ENCODE data around the gene SPTBN1.

SPTBN1 gene

GRCh38 chr2:54553775-54554174, 97.6 kb downstream of the SPTBN1 start:
- Mint-ChIP-seq H3K36me3 (no peaks in the 10 kb centered on the region), H3K4me1 (peaks cover 28% of the 10 kb centered on the region), H3K9me3 (no peaks in the 10 kb centered on the region), H3K27ac (no peak overlapping the region), H3K4me3 (no peak overlapping the region)
- no peak for DNase-seq (ENCODE audit: low spot score in 2 of 2)
- no peak for ATAC-seq

DNA sequence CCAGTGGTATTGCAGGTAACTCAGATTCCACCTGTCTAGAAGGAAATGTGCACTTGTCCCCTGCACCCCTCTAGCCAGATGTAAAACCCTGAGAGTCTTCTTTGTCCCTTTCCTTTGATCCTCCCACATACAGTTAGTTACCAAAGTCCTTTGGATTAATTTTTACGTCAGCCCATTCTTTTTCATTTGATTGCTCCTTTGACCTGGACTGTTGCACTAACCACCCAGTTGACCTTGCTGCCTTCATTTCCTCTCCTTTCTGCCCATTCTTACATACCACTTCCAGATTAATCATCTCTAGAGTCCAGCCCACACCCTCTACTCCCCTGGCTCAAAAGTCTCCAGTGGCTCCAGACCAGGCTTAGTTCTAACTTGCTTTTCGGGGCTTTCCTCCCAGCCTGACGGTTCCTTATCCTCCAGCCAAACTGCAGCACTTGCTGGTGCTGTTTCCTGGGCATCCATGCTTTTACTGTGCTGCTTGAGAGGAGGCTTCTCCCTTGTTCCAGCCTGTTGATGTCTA, 99.3 kb downstream of the SPTBN1 start:
- ATAC-seq (no peak), DNase-seq (ENCODE audit: low spot score in 2 of 2) (no peak)
- H3K4me1 Mint-ChIP-seq = peaks cover 28% of the 10 kb centered on the region
- no peaks in the 10 kb centered on the region for H3K9me3 Mint-ChIP-seq
- no peak overlapping the region for H3K4me3 Mint-ChIP-seq
- H3K27ac Mint-ChIP-seq = no peak overlapping the region
- no peaks in the 10 kb centered on the region for H3K36me3 Mint-ChIP-seq

DNA sequence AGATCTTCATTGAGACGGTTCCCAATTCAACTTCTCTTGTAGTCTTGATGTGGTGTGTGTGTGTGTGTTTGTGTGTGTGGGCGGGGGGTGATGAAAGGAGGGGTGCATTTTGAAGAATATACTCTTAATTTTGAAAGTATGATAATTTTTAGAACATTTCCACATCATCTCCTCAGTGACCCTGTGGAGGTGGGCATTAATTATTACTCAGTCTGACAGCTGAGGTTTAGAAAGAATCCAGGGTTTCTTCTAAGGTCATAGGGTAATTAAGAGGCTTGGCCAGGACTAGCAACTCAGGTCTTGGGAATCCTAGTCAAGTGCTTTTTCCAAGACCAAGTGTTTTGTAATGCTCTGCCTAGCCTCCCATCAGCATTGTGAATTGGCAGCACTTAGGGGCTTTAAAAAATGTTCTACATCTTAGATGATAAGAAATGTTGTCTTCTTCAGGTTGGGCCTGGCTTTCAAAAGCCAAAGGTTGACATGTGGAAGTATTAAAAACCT, 100.5 kb downstream of the SPTBN1 start:
- DNase-seq (ENCODE audit: low spot score in 2 of 2) = no peak
- H3K9me3 Mint-ChIP-seq = no peaks in the 10 kb centered on the region
- H3K27ac Mint-ChIP-seq = peak overlapping the region; percentile 97
- H3K4me1 Mint-ChIP-seq = peaks cover 37% of the 10 kb centered on the region
- no peaks in the 10 kb centered on the region for H3K36me3 Mint-ChIP-seq
- peak overlapping the region; percentile 88 for H3K4me3 Mint-ChIP-seq
- ATAC-seq = no peak

- H3K4me1 Mint-ChIP-seq = peaks cover 43% of the 10 kb centered on the region
- ATAC-seq (no peak), DNase-seq (ENCODE audit: low spot score in 2 of 2) (no peak)
- H3K36me3 Mint-ChIP-seq = peaks cover 2% of the 10 kb centered on the region
- H3K4me3 Mint-ChIP-seq = peak overlapping the region; percentile 88
- H3K9me3 Mint-ChIP-seq = no peaks in the 10 kb centered on the region
- peak overlapping the region; percentile 97 for H3K27ac Mint-ChIP-seq
These were observed 101.1 kb downstream of the SPTBN1 start for GRCh38 chr2:54557211-54557600.

DNA sequence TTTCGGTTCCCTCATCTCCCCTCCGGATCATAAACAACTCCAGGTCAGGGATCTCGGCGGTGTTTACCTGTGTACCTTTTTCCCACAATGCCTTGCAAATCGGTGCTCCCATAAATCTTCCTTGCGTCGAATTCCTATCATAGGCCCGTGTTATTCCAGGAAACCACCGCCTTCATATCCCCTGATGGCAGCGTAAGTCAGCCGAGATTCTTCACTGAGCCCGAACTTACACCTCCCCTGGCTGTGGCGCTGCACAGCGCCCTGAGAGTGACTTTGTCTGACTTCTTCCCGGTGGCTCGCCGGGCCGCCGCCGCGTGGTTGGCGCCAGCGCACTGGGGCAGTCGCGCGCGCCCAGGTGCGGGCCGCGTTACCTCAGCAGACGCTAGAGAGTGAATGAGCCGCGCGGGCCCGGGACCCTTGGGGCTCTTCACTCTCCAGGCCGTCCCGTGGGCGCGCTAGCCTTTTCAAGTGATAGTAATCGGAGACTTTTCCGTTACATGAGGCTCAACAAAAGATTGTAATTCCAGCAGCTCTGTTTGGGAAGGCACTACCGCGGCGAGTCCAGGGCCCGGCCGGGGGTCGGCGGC, 101.6 kb downstream of the SPTBN1 start:
- peak overlapping the region; percentile 97 for H3K27ac Mint-ChIP-seq
- peaks cover 6% of the 10 kb centered on the region for H3K36me3 Mint-ChIP-seq
- peak overlapping the region; percentile 88 for H3K4me3 Mint-ChIP-seq
- peaks cover 48% of the 10 kb centered on the region for H3K4me1 Mint-ChIP-seq
- peak; percentile 78 for ATAC-seq
- peak in 1 of 2 donors; percentile 51 for DNase-seq (ENCODE audit: low spot score in 2 of 2)
- no peaks in the 10 kb centered on the region for H3K9me3 Mint-ChIP-seq

DNA sequence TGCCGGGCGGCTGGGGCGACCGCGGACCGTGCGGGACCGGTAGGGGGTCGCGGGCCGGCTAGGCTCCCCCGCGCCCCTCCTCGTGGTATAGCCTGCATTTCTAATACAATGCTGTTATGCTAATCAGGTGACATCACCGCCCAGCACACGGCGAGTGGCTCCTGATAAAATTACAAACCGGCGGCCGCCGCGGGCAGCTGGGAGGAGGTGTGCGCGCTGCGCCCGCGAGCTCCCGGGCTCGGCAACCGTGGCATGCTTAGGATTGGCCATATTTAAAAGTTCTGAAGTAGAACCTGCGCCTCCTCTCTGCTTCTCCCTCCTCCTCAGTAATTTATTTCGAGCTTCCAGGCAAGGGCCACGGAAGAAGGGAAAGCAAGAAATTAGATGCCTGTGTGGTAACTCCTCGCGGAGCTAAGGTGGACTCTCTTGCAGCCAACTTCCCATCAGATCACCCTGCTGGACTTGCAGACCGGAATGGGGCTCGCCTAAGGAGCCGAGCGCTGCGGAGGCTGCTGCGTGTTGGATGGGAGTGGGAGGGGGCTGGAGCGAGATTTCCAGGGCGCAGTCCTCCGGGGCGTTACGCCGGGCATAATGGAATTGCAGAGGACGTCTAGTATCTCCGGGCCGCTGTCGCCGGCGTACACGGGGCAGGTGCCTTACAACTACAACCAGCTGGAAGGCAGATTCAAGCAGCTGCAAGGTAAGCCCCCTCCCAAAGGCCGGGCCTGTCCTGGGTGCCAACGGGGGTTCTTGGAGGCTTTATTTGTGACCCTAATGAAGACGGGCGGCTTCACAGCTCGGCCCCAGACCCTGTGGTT, 102.3 kb downstream of the SPTBN1 start:
- Mint-ChIP-seq H3K4me1 (peaks cover 55% of the 10 kb centered on the region), H3K4me3 (peak overlapping the region; percentile 88), H3K27ac (peak overlapping the region; percentile 97), H3K9me3 (no peaks in the 10 kb centered on the region), H3K36me3 (peaks cover 7% of the 10 kb centered on the region)
- DNase-seq (ENCODE audit: low spot score in 2 of 2) = peak; percentile 48 to 80
- ATAC-seq = peak; percentile 85

DNA sequence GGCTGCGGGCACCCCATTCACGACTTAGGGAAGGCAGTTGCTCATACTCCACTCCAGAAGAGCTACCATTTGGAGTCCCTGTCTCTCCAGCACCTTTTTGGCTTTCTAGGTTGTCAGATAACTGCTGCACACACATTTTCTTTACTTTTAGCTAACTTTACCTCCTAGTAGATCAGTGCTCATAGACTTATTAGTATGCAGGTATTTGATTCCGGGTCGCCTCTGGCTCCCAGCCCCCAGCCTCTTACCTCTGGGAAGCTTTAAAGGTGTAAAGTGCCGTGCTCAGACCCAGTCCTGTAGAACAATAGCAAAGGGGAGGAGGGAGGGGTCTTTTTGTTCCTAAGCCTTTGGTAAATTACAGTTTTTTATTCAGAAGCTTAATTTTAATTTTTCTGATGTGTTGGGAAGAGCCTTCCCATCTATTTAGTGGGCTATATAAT, 102.9 kb downstream of the SPTBN1 start:
- Mint-ChIP-seq H3K4me3 (peak overlapping the region; percentile 88), H3K27ac (peak overlapping the region; percentile 97), H3K36me3 (peaks cover 7% of the 10 kb centered on the region), H3K4me1 (peaks cover 59% of the 10 kb centered on the region), H3K9me3 (no peaks in the 10 kb centered on the region)
- DNase-seq (ENCODE audit: low spot score in 2 of 2) (no peak), ATAC-seq (peak; percentile 15)

- ATAC-seq (no peak), DNase-seq (ENCODE audit: low spot score in 2 of 2) (no peak)
- H3K9me3 Mint-ChIP-seq = no peaks in the 10 kb centered on the region
- peak overlapping the region; percentile 88 for H3K4me3 Mint-ChIP-seq
- peaks cover 65% of the 10 kb centered on the region for H3K4me1 Mint-ChIP-seq
- H3K27ac Mint-ChIP-seq = peak overlapping the region; percentile 97
- H3K36me3 Mint-ChIP-seq = peaks cover 7% of the 10 kb centered on the region
These were observed 103.5 kb downstream of the SPTBN1 start for GRCh38 chr2:54559593-54560145.

GRCh38 chr2:54560146-54560881, 104.2 kb downstream of the SPTBN1 start:
- ATAC-seq (peak; percentile 51), DNase-seq (ENCODE audit: low spot score in 2 of 2) (peak in 1 of 2 donors; percentile 70)
- Mint-ChIP-seq H3K4me1 (peaks cover 66% of the 10 kb centered on the region), H3K9me3 (no peaks in the 10 kb centered on the region), H3K36me3 (peaks cover 7% of the 10 kb centered on the region), H3K27ac (peak overlapping the region; percentile 97), H3K4me3 (peak overlapping the region; percentile 88)

DNA sequence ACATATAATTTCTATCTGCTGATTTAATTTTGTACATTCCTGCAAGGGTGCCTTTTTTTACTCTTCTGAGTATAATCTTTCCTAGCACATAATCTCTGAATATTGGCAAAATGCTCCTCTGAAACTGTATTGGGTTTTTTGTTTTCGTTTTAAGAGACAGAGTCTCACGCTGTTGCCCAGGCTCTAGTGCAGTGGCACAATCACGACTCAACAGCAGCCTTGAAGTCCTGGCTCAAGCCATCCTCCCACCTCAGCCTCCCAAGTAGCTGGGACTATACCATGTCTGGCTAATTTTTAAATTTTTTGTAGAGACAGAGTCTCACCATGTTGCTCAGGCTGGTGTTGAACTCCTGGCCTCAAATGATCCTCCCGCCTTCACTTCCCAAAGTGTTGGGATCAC, 104.9 kb downstream of the SPTBN1 start:
- ATAC-seq (no peak), DNase-seq (ENCODE audit: low spot score in 2 of 2) (no peak)
- Mint-ChIP-seq H3K27ac (peak overlapping the region; percentile 97), H3K4me1 (peaks cover 59% of the 10 kb centered on the region), H3K36me3 (peaks cover 7% of the 10 kb centered on the region), H3K9me3 (no peaks in the 10 kb centered on the region), H3K4me3 (peak overlapping the region; percentile 88)

DNA sequence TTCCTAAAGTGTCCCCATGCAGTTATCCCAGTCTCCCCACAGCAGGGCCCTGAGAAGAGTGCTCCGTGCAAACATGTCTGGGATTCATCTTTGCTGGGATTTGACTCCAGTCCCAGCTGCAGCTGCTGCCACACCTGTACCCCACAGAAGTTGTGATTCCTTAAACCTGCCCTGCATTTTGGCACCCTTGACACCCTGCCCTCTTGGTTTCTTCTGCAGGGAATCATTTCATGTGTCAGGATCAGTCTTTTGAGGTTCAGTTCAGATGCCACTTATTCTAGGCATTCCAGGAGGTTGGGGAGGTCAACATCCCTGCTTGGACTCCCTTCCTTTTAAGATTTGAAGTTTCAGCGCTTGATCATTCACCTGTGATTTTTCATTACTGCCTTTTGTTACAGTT, 108.3 kb downstream of the SPTBN1 start:
- no peak overlapping the region for H3K27ac Mint-ChIP-seq
- DNase-seq (ENCODE audit: low spot score in 2 of 2) (no peak), ATAC-seq (no peak)
- no peak overlapping the region for H3K4me3 Mint-ChIP-seq
- H3K4me1 Mint-ChIP-seq = peaks cover 62% of the 10 kb centered on the region
- H3K36me3 Mint-ChIP-seq = peaks cover 7% of the 10 kb centered on the region
- no peaks in the 10 kb centered on the region for H3K9me3 Mint-ChIP-seq

GRCh38 chr2:54565551-54565950, 109.4 kb downstream of the SPTBN1 start:
- Mint-ChIP-seq H3K27ac (no peak overlapping the region), H3K36me3 (peaks cover 7% of the 10 kb centered on the region), H3K4me3 (no peak overlapping the region), H3K9me3 (no peaks in the 10 kb centered on the region), H3K4me1 (peaks cover 73% of the 10 kb centered on the region)
- ATAC-seq (no peak), DNase-seq (ENCODE audit: low spot score in 2 of 2) (no peak)

DNA sequence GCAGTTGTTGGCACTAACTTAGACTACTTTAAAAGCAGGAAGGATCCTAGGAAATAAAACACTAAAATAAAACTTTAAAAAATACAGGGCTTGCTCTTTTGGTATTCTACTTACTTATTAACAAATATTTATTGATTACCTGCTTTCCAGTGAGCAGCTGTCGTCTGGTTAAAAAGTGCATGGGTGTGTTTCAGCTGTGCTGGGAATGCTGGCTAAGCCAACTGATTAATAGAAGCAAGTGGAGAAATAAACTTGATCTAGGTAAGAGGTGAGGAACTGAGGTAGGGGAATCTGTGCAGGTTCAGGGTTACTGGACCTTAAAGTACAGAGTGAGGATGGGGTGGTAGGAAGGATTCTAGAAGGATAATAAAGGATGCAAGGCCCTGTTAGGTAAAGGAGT, 110.8 kb downstream of the SPTBN1 start:
- Mint-ChIP-seq H3K27ac (no peak overlapping the region), H3K4me3 (no peak overlapping the region), H3K36me3 (peaks cover 14% of the 10 kb centered on the region), H3K4me1 (peaks cover 75% of the 10 kb centered on the region), H3K9me3 (no peaks in the 10 kb centered on the region)
- ATAC-seq (no peak), DNase-seq (ENCODE audit: low spot score in 2 of 2) (no peak)

DNA sequence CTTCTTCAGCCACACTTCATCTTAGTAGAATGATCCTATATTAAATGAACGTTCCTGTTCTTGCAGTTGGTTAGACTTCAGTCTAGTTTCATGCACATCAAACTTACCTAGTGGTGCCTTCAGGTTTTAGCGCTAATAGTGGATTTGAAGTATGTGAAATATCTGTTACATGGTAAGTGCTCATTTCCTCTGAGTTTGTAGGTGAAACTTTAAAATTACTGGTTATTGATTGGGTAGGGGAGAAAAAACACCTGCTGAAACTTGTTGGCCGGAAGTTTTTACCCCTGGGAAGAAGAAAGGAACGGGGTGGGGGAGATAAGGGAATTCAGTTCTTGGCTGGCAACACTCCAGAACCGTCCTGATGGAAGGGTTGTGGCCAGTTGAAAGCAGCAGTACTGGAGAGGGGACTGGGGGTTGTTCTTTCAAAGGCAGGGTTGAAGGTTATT, 112.8 kb downstream of the SPTBN1 start:
- peak overlapping the region; percentile 98 for H3K27ac Mint-ChIP-seq
- ATAC-seq = no peak
- peaks cover 14% of the 10 kb centered on the region for H3K36me3 Mint-ChIP-seq
- no peak for DNase-seq (ENCODE audit: low spot score in 2 of 2)
- H3K4me3 Mint-ChIP-seq = peak overlapping the region; percentile 75
- H3K9me3 Mint-ChIP-seq = no peaks in the 10 kb centered on the region
- peaks cover 77% of the 10 kb centered on the region for H3K4me1 Mint-ChIP-seq

Measured in stimulated activated effector memory CD8-positive, alpha-beta T cell treated with anti-CD3 and anti-CD28 coated beads, Interleukin-12 subunit alpha, Interleukin-12 subunit beta, amount 100 ng/mL, for 72 hours (primary cell).